Smooth muscle cell (in vitro differentiated cells): ENCODE results near the gene TEKT2. TPM values are rescaled to one million over a fixed set of nuclear protein-coding genes. Genes with fewer than 3 reads are reported as not detected.

ENCODE experiments used
- DNase-seq: peaks from one replicate; lab custom pipeline; 2025; ENCODE audit not compliant: unreplicated experiment; lab: John Stamatoyannopoulos, UW
- H2AFZ ChIP-seq: fragments of 200-600 bp; sonication (generic); 2 replicates; pipeline ENCODE4 v1.6.0; 2016; ENCODE audit warnings: antibody characterized with exemption, low read depth, mild to moderate bottlenecking
- H3F3A ChIP-seq: fragments of 200-600 bp; sonication (generic); 2 replicates; pipeline ENCODE4 v1.6.0; 2017; ENCODE audit warnings: antibody characterized with exemption, low read depth
- H3K27ac ChIP-seq: fragments of 200-600 bp; sonication (generic); 2 replicates; pipeline ENCODE4 v1.5.1; 2016; ENCODE audit warnings: low read depth, mild to moderate bottlenecking
- H3K27me3 ChIP-seq: fragments of 200-600 bp; sonication (generic); 2 replicates; pipeline ENCODE4 v1.6.1; 2016; ENCODE audit warnings: low read depth, mild to moderate bottlenecking
- H3K36me3 ChIP-seq: fragments of 200-600 bp; sonication (generic); 2 replicates; pipeline ENCODE4 v1.5.1; 2016; ENCODE audit warnings: low read depth
- H3K4me1 ChIP-seq: fragments of 200-600 bp; sonication (generic); 2 replicates; pipeline ENCODE4 v1.5.1; 2016; ENCODE audit warnings: low read depth
- H3K4me2 ChIP-seq: fragments of 200-600 bp; sonication (generic); 2 replicates; pipeline ENCODE4 v1.6.0; 2016; ENCODE audit warnings: mild to moderate bottlenecking
- H3K4me3 ChIP-seq: fragments of 200-600 bp; sonication (generic); 2 replicates; pipeline ENCODE4 v1.5.1; 2016; ENCODE audit warnings: mild to moderate bottlenecking
- H3K79me2 ChIP-seq: fragments of 200-600 bp; sonication (generic); 2 replicates; pipeline ENCODE4 v1.6.0; 2016; ENCODE audit warnings: low read depth, mild to moderate bottlenecking
- H3K9ac ChIP-seq: fragments of 200-600 bp; sonication (generic); 2 replicates; pipeline ENCODE4 v1.6.0; 2016; ENCODE audit warnings: low read depth
- H3K9me3 ChIP-seq: fragments of 200-600 bp; sonication (generic); replicated peaks from 2 replicates; pipeline ENCODE4 v1.5.1; 2016; ENCODE audit warnings: low read depth
- H4K20me1 ChIP-seq: fragments of 200-600 bp; sonication (generic); 2 replicates; pipeline ENCODE4 v1.6.0; 2016; ENCODE audit warnings: low read depth
- WGBS: methylation state at CpG from one replicate; pipeline ENCODE4 v1.1.7; 2016; ENCODE audit warnings: low lambda C conversion rate; 5-methylcytosine and 5-hydroxymethylcytosine counted together
- polyA plus RNA-seq: library from polyadenylated mRNA; unstranded; fragments of >200 nt; fragmentation: Nextera tagmentation; extraction: Ambion mirVana; gene quantifications from 2 replicates; pipeline ENCODE4 v1.2.1, GENCODE V29; 2016
- total RNA-seq: library from RNA; depleted of rRNA; stranded (reverse); fragments of >200 nt; gene quantifications from 2 replicates; pipeline ENCODE4 v1.2.3, GENCODE V29; 2014
- TF ChIP-seq, protein P1 (sequence below): fragments of 200-600 bp; sonication (generic); IDR thresholded peaks from 2 replicates; pipeline ENCODE4 v1.5.1; 2017; ENCODE audit warnings: borderline replicate concordance, mild to moderate bottlenecking, antibody characterized with exemption; ENCODE audit not compliant: insufficient read depth, poor library complexity, severe bottlenecking

Gene TEKT2
- total and polyA plus RNA-seq, 2 experiments from 2014 or later: 0.27 to 0.85 TPM

DNA sequence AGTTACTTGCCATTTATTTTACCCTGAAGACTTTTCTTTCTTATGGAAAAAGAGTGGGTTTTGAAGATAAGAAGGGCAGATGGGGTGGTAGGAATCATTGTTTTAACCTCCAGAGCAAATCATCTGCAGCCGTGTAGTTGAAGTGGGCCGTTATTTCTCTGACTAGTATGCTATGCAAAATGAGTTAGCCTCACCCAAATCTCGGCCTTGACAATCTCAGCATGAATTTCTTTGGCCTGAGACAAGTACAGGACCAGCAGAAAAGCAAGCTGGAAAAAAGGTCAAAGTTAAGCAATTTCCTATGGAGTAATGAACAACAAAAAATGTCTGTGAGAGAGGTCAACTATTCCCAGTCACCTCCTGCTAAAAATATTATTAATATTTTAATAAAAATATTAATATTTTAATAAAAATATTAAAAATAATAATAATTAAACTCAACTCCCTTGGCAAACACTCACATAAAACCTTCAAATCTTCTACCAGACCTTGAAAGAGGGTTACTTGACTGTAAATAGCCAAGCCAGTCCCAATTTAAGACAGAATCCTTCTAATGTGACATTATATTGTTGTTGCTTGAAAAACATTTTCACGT, 6.8 kb upstream of the TEKT2 start:
- Histone ChIP-seq H3K4me2 (no peak overlapping the region), H3K9ac (no peak overlapping the region), H3K27ac (no peak overlapping the region), H4K20me1 (no peaks in the 10 kb centered on the region), H3K79me2 (no peaks in the 10 kb centered on the region), H3K9me3 (no peaks in the 10 kb centered on the region), H3K36me3 (no peaks in the 10 kb centered on the region), H3K27me3 (no peaks in the 10 kb centered on the region), H3K4me1 (no peaks in the 10 kb centered on the region), H2AFZ (no peak overlapping the region), H3K4me3 (no peak overlapping the region), H3F3A (no peaks in the 10 kb centered on the region)
- TF ChIP-seq, protein P1, sequence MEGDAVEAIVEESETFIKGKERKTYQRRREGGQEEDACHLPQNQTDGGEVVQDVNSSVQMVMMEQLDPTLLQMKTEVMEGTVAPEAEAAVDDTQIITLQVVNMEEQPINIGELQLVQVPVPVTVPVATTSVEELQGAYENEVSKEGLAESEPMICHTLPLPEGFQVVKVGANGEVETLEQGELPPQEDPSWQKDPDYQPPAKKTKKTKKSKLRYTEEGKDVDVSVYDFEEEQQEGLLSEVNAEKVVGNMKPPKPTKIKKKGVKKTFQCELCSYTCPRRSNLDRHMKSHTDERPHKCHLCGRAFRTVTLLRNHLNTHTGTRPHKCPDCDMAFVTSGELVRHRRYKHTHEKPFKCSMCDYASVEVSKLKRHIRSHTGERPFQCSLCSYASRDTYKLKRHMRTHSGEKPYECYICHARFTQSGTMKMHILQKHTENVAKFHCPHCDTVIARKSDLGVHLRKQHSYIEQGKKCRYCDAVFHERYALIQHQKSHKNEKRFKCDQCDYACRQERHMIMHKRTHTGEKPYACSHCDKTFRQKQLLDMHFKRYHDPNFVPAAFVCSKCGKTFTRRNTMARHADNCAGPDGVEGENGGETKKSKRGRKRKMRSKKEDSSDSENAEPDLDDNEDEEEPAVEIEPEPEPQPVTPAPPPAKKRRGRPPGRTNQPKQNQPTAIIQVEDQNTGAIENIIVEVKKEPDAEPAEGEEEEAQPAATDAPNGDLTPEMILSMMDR: no peak
- WGBS: 69% methylated on average over 4 of the region's 4 CpGs
- no peak for DNase-seq

DNA sequence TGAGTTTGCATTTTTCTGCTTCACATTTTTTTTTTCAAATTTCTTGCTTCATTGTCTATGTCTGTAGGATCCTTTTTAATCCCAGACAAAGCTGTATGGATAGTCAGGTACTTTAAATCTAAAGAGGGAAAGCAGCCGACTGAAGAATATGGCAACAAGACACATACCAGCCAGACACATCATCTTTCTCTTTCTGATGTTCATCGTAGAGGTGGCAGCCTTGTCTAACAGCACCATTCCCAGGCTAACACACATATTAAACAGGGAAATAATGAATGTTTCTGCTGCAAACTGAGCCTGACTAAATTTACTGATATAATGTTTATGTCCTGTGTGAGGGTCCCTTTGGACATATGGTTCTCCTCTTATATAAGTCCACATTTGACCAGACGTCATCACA, 3.7 kb upstream of the TEKT2 start:
- Histone ChIP-seq H3F3A (no peaks in the 10 kb centered on the region), H3K36me3 (no peaks in the 10 kb centered on the region), H3K9ac (no peak overlapping the region), H4K20me1 (no peaks in the 10 kb centered on the region), H3K9me3 (no peaks in the 10 kb centered on the region), H2AFZ (no peak overlapping the region), H3K79me2 (no peaks in the 10 kb centered on the region), H3K4me1 (peaks cover 13% of the 10 kb centered on the region), H3K4me3 (no peak overlapping the region), H3K27ac (peak overlapping the region; percentile 52), H3K27me3 (no peaks in the 10 kb centered on the region), H3K4me2 (no peak overlapping the region)
- TF ChIP-seq, protein P1: no peak
- no peak for DNase-seq
- 62% methylated on average over 3 of the region's 3 CpGs for WGBS

DNA sequence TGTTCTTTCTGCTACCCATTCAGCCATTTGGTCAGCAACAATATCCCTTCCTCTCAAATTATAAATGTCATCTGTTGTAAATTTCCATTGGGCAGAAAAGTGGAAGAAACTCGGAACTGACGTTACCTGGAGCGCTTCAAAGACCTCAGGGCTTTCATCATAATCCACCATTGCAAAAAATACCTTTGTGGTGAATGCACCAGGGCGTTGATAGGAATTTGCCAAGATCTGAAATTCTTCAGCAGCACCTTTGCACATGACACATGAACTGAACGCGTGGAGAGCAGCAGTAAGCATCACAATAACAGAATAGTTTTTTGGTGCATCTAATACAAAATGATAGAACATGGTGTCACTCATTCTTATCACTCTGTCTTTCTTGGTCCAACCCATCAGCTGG, 3.1 kb upstream of the TEKT2 start:
- WGBS: 74% methylated on average over 6 of the region's 6 CpGs
- no peaks in the 10 kb centered on the region for H3K36me3 ChIP-seq
- no peak overlapping the region for H3K9ac ChIP-seq
- no peaks in the 10 kb centered on the region for H3K27me3 ChIP-seq
- no peak overlapping the region for H2AFZ ChIP-seq
- H3K4me2 ChIP-seq: no peak overlapping the region
- no peak for DNase-seq
- H3K4me1 ChIP-seq: peaks cover 13% of the 10 kb centered on the region
- peak overlapping the region; percentile 52 for H3K27ac ChIP-seq
- no peaks in the 10 kb centered on the region for H3K9me3 ChIP-seq
- H3F3A ChIP-seq: no peaks in the 10 kb centered on the region
- TF ChIP-seq, protein P1: no peak
- H4K20me1 ChIP-seq: no peaks in the 10 kb centered on the region
- H3K4me3 ChIP-seq: no peak overlapping the region
- no peaks in the 10 kb centered on the region for H3K79me2 ChIP-seq

DNA sequence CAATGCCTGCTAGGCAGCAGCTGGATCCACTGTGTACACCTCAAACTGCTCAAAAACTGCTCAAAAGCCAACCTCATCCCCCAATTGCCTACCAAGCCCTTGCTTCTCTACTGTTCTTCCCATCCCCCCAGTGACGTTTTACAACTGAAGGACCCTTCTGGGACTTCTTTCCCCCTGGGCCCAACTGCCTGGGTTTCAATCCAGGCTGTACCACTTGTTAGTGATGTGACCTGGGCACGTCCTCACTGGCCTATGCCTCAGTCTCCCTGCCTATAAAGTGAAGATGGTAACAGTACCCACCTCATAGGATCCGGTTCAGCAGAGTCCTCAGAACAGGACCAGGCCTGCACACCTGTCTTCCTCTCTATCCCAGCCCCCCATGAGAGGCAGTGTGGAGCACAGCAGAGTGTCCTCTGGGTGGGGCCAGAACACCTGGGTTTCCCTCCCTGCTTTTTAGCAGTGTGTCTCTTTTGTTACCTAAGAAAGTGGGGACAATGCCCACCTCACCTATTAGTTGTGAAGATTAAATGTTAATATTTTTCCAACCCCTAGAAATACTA, 1.9 kb upstream of the TEKT2 start:
- Histone ChIP-seq H3F3A (no peaks in the 10 kb centered on the region), H3K36me3 (no peaks in the 10 kb centered on the region), H3K9me3 (no peaks in the 10 kb centered on the region), H3K9ac (no peak overlapping the region), H2AFZ (no peak overlapping the region), H3K4me1 (peaks cover 13% of the 10 kb centered on the region), H3K27ac (no peak overlapping the region), H3K4me2 (no peak overlapping the region), H3K27me3 (no peaks in the 10 kb centered on the region), H3K4me3 (no peak overlapping the region), H4K20me1 (no peaks in the 10 kb centered on the region), H3K79me2 (no peaks in the 10 kb centered on the region)
- 82% methylated on average over 3 of the region's 3 CpGs for WGBS
- no peak for DNase-seq
- TF ChIP-seq, protein P1: no peak
